GM20000 (cell line): ENCODE measurements around the gene PRKN.

Experiments used
- DNase-seq: peaks from one replicate; pipeline ENCODE4 v3.0.0; 2012; ENCODE audit warnings: low spot score
- TF ChIP-seq, protein P1 (sequence below): IDR thresholded peaks from 2 replicates; pipeline ENCODE4 v1.5.1; 2012; ENCODE audit warnings: mild to moderate bottlenecking, control low read depth; ENCODE audit errors: extremely low read depth, missing control alignments

PRKN gene

GRCh38 chr6:161407115-161407514 is 1320.5 kb downstream of the PRKN start:
- TF ChIP-seq, protein P1, sequence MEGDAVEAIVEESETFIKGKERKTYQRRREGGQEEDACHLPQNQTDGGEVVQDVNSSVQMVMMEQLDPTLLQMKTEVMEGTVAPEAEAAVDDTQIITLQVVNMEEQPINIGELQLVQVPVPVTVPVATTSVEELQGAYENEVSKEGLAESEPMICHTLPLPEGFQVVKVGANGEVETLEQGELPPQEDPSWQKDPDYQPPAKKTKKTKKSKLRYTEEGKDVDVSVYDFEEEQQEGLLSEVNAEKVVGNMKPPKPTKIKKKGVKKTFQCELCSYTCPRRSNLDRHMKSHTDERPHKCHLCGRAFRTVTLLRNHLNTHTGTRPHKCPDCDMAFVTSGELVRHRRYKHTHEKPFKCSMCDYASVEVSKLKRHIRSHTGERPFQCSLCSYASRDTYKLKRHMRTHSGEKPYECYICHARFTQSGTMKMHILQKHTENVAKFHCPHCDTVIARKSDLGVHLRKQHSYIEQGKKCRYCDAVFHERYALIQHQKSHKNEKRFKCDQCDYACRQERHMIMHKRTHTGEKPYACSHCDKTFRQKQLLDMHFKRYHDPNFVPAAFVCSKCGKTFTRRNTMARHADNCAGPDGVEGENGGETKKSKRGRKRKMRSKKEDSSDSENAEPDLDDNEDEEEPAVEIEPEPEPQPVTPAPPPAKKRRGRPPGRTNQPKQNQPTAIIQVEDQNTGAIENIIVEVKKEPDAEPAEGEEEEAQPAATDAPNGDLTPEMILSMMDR = no peak
- DNase-seq = no peak

- TF ChIP-seq, protein P1 = no peak
- no peak for DNase-seq
Observed at GRCh38 chr6:161406646-161407045, 1320.9 kb downstream of the PRKN start.

DNA sequence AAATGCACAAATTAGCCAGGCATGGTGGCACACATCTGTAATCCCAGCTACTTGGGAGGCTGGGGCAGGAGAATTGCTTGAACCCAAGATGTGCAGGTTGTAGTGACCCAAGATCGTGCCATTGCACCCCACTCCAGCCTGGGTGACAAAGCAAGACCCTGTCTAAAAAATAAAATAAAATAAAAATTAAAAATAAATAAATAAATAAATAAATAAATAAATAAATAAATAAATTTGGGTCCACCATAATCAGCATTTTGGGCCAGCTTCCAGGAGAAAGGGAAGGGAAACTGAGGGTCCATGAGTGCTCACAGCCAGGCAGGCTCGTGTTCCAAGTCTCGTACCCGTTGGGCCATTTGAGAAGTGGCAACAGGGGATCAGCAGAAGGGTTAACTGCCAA is 1322.1 kb downstream of the PRKN start:
- no peak for DNase-seq
- TF ChIP-seq, protein P1 = no peak

- DNase-seq = no peak
- TF ChIP-seq, protein P1 = no peak
Observed at GRCh38 chr6:161403717-161404116, 1323.8 kb downstream of the PRKN start.

DNA sequence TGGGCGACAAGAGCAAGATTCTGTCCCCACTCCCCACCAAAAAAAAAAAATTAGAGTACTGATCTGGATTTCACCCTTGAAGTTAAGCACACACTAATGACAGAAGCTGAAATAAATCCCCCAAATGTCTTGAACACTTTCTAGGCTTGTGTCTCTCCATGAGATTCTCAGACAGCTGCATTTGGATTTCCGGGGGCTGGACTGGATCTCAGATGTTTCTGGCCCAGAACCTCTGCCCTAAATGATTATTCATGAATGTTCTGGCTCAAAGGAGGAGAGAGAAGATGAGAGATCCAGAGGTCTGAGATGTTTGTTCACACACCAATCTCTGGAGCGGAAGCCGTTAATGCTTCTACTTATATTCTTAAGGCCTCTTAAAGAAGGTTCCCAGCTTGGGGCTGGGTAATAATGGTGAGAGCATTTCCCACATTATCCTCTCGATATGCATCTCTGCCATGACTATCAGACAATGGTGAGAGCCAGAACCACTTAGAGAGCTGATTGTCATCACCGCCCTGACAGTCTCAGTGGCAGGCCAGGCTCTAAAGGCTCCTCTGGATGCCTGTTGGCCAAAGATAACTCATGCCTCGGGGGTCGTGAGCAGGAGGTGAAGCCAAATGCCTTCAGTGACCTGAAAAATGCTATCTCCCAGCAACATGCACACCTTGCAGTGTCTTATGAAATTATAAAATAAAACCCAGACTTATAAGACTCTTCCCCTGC is 1325.8 kb downstream of the PRKN start:
- TF ChIP-seq, protein P1 = no peak
- no peak for DNase-seq

- DNase-seq = no peak
- TF ChIP-seq, protein P1 = no peak
Observed at GRCh38 chr6:161400671-161401070, 1326.9 kb downstream of the PRKN start.

DNA sequence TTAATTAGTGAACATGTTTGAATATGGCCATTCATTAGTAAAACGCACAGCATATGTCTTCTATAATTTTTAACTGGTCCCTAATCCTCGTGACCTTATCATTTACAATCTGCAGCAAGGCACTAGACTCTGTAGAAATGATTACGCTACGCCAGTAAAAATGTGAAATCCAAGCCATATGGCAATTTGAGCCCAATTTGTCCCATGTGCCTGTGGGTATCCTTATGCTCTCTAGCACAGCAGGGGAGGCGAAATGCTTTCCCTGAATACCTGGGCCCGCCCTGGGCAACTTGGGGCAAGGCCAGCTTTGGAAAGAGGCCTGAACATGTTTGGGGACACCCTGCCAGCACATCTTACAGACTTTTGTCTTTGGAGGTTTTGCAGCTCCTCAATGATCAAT is 1331.0 kb downstream of the PRKN start:
- no peak for DNase-seq
- TF ChIP-seq, protein P1 = no peak
